Measurements from ENCODE around the gene MAP3K2.

DNA sequence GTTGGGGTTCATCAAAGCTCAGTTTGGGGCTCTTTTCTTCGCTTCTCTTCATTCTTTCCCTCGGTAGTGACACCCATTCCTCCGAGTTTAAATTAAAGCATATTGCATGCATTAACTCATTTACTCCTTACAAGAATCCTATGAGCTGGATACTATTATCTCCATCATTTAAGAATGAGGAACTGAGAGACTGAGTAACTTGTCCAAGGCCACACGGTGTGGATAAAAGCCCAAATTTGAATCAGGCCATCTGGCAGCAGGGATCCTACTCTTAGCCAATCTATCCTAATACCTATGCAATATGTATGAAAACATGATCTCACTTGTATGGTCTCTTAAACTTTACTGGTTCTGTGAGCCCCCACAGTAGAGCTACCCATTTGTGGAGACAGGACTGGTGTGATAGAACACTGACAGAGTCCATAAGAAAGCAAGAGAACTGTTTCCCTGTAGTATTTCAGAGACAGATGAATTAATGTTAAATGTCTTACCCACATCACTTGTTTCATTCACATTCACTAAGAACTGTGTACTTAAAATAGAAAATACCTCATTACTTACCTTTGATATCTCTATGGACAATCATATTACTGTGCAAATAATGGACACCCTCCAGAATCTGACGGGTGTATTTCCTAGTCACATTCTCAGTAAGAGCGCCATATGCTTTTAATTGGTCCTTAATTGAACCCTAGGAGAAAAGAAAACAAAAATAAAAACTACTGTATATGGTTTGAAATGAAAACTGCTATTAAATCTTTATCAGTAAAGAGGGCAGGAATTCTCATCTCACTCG lies 73.4 kb downstream of the MAP3K2 start:
- no peak for TF ChIP-seq EZH2 (IDR thresholded peaks at IDR 0.05; ENCODE audit: low read length, unreplicated experiment)
- TF ChIP-seq, protein P1, sequence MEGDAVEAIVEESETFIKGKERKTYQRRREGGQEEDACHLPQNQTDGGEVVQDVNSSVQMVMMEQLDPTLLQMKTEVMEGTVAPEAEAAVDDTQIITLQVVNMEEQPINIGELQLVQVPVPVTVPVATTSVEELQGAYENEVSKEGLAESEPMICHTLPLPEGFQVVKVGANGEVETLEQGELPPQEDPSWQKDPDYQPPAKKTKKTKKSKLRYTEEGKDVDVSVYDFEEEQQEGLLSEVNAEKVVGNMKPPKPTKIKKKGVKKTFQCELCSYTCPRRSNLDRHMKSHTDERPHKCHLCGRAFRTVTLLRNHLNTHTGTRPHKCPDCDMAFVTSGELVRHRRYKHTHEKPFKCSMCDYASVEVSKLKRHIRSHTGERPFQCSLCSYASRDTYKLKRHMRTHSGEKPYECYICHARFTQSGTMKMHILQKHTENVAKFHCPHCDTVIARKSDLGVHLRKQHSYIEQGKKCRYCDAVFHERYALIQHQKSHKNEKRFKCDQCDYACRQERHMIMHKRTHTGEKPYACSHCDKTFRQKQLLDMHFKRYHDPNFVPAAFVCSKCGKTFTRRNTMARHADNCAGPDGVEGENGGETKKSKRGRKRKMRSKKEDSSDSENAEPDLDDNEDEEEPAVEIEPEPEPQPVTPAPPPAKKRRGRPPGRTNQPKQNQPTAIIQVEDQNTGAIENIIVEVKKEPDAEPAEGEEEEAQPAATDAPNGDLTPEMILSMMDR (conservative IDR thresholded peaks at IDR 0.05; ENCODE audit: low read depth, low read length) = no peak

All from PC-3 (cell line).